Right lobe of liver (tissue), 4 donors: ENCODE results near the gene GUCY2D.

Source experiments
- POLR2A ChIP-seq: fragments of 450-650 bp; IDR thresholded peaks from one replicate; pipeline ENCODE4 v1.6.1; 2017; ENCODE audit warnings: antibody characterized with exemption, mild to moderate bottlenecking
- TF ChIP-seq, protein P1 (sequence below), 4 donors: fragments of 200-600 bp in 3 of 4; fragments of 450-650 bp in 1 of 4; IDR thresholded peaks; one replicate each; pipeline versions ENCODE4 v1.5.1 to v1.8.0; 2016 to 2022; ENCODE audit warnings: antibody characterized with exemption in 4 of 4, mild to moderate bottlenecking in 2 of 4
- donor health status: DM: no; HTN: no; CAD: no.
- donor health status: DM: no; HTN: no; CAD: no.
- donor health status: DM: no; HTN: yes; CAD: no.

DNA sequence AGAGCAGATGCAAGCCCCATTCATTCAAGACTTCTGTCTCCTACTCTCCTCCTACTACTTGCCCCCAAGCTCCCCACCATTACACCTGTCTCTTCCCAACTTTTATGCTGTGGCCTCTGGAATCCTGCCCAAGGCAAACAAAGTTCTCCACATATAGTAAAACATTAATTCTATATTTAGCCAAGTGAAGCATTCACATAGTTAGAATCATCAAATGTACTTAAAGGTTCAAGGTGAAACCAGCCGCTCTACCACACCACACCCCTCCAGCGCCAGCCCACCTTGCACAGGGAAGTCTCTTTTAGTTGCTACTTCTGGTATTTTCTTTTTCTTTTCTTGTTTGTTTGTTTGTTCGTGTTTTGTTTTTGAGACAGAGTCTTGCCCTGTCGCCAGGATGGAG is 25.4 kb upstream of the GUCY2D start:
- TF ChIP-seq, protein P1, sequence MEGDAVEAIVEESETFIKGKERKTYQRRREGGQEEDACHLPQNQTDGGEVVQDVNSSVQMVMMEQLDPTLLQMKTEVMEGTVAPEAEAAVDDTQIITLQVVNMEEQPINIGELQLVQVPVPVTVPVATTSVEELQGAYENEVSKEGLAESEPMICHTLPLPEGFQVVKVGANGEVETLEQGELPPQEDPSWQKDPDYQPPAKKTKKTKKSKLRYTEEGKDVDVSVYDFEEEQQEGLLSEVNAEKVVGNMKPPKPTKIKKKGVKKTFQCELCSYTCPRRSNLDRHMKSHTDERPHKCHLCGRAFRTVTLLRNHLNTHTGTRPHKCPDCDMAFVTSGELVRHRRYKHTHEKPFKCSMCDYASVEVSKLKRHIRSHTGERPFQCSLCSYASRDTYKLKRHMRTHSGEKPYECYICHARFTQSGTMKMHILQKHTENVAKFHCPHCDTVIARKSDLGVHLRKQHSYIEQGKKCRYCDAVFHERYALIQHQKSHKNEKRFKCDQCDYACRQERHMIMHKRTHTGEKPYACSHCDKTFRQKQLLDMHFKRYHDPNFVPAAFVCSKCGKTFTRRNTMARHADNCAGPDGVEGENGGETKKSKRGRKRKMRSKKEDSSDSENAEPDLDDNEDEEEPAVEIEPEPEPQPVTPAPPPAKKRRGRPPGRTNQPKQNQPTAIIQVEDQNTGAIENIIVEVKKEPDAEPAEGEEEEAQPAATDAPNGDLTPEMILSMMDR (IDR thresholded peaks at IDR 0.05) = no peak
- TF ChIP-seq POLR2A = no peak
